Ectodermal cell (in vitro differentiated cells): ENCODE measurements around the gene BLMH.
"Not testable (repeated sequence)": the region's sequence is repeated elsewhere in the genome, so short reads cannot be mapped to it uniquely, and the experiment has no call there.

Experiments used
- H3K27ac ChIP-seq: 2 replicates; pipeline ENCODE4 v1.7.0; 2013; ENCODE audit warnings: mild to moderate bottlenecking, low read depth, low read length; ENCODE audit not compliant: insufficient read depth, poor library complexity, severe bottlenecking
- H3K27me3 ChIP-seq: 2 replicates; pipeline ENCODE4 v1.7.0; 2013; ENCODE audit warnings: mild to moderate bottlenecking, low read length; ENCODE audit not compliant: insufficient read depth, control insufficient read depth, poor library complexity, severe bottlenecking
- H3K36me3 ChIP-seq: one replicate; pipeline ENCODE4 v1.7.0; 2013; ENCODE audit warnings: low read length; ENCODE audit not compliant: control insufficient read depth, insufficient read depth
- H3K4me1 ChIP-seq: one replicate; pipeline ENCODE4 v1.7.0; 2013; ENCODE audit warnings: low read length; ENCODE audit not compliant: control insufficient read depth, insufficient read depth
- H3K4me3 ChIP-seq: 2 replicates; pipeline ENCODE4 v1.7.0; 2013; ENCODE audit warnings: low read depth, low read length, control low read depth; ENCODE audit not compliant: insufficient read depth
- H3K9me3 ChIP-seq: 2 replicates; pipeline ENCODE4 v1.7.0; 2013; ENCODE audit warnings: mild to moderate bottlenecking, low read length, moderate library complexity; ENCODE audit not compliant: control insufficient read depth
- WGBS, 2 experiments: methylation state at CpG; one replicate each; pipeline ENCODE4 v1.1.7; 2013; ENCODE audit warnings: missing lambda C conversion rate in 2 of 2; 5-methylcytosine and 5-hydroxymethylcytosine counted together

BLMH gene

GRCh38 chr17:30210366-30210765 is 81.4 kb downstream of the BLMH start:
- WGBS, 2 experiments = 94 to 95% methylated on average over 11 of the region's 11 CpGs

DNA sequence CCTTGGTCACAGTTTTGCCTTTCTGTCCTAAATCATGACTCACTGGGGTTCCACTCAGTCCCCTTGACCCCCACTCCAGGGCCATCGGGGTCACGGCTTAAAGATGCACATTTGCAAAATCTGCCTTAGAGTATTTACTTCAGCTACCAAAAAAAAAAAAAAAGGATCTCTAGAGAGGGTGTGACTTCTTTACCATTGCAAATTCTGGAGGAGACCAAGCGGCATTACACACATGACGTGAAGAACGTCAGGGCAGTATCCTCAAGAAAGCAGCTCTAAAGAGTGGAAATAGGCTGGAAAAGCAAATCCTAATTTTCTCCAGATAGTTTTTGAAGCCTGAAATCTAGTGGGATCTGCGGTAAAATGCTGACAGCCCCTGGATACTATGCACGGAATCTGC is 81.8 kb downstream of the BLMH start:
- Histone ChIP-seq H3K4me3 (no peak overlapping the region), H3K9me3 (no peaks in the 10 kb centered on the region), H3K27ac (no peak overlapping the region), H3K27me3 (no peaks in the 10 kb centered on the region), H3K36me3 (no peaks in the 10 kb centered on the region), H3K4me1 (no peaks in the 10 kb centered on the region)
- WGBS, 2 experiments = 95 to 96% methylated on average over 7 of the region's 7 CpGs

More at GRCh38 chr17:30210366-30210765, 81.4 kb downstream of the BLMH start:
- Histone ChIP-seq H3K4me3 (no peak overlapping the region), H3K27ac (no peak overlapping the region), H3K27me3 (no peaks in the 10 kb centered on the region), H3K9me3 (no peaks in the 10 kb centered on the region), H3K36me3 (no peaks in the 10 kb centered on the region), H3K4me1 (no peaks in the 10 kb centered on the region)

- no peaks in the 10 kb centered on the region for H3K36me3 ChIP-seq
- WGBS, 2 experiments = 70 to 90% methylated on average over 3 of the region's 3 CpGs
- H3K4me3 ChIP-seq = no peak overlapping the region
- H3K27me3 ChIP-seq = no peaks in the 10 kb centered on the region
- H3K4me1 ChIP-seq = no peaks in the 10 kb centered on the region
- H3K9me3 ChIP-seq = no peaks in the 10 kb centered on the region
- H3K27ac ChIP-seq = no peak overlapping the region
Measured at GRCh38 chr17:30208214-30208613, 83.5 kb downstream of the BLMH start.

DNA sequence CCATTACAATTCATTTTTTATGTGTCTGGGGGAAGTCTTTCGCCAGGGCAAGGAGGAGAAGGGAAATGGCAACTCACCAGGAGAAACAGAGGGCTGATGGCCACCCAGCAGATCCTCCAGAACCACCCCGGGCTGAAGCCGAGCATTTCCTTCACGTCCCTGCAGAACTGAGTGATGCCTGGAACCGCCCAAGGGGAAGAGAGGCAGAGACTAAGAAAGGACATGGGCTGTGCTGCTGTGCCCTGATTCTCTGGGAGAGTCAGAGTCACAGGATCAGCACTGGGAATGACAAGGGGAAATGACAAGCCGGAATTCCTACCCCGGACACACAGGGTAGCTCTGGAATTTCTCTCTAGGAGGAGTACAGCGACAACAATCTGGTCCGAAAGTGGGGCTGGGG is 84.1 kb downstream of the BLMH start:
- H3K9me3 ChIP-seq = no peaks in the 10 kb centered on the region
- no peaks in the 10 kb centered on the region for H3K27me3 ChIP-seq
- no peak overlapping the region for H3K27ac ChIP-seq
- 90 to 92% methylated on average over 9 of the region's 9 CpGs for WGBS, 2 experiments
- H3K4me1 ChIP-seq = no peaks in the 10 kb centered on the region
- H3K4me3 ChIP-seq = no peak overlapping the region
- no peaks in the 10 kb centered on the region for H3K36me3 ChIP-seq

DNA sequence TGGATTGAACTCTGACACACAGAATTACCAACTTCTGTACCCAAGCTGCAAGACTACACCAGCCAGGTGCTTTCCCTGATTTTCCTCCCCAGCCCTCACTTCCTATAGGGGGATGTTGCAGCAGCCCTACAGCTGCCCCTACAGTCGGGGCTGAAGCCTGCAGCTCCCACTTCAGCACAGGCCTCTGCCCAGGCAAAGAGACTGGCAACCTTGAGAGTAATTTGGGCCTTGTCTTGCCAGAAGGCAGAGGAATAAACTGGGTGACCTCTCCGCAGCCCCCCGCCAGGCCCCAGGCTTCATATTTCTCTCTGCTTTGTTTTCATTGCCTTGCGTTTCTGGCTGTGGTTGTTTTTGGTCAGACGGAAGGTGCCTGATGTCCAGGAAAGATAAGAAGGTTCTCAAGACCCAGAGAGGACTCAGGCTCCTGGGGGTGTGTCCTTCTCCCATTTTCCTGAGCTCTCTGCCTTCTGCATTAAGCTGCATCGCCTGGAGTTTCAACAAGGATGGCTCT is 88.2 kb downstream of the BLMH start:
- no peaks in the 10 kb centered on the region for H3K27me3 ChIP-seq
- no peak overlapping the region for H3K4me3 ChIP-seq
- no peak overlapping the region for H3K27ac ChIP-seq
- no peaks in the 10 kb centered on the region for H3K9me3 ChIP-seq
- WGBS, 2 experiments = 87 to 89% methylated on average over 6 of the region's 6 CpGs
- no peaks in the 10 kb centered on the region for H3K36me3 ChIP-seq
- H3K4me1 ChIP-seq = no peaks in the 10 kb centered on the region

GRCh38 chr17:30200656-30201055 is 91.1 kb downstream of the BLMH start:
- not testable (repeated sequence) for H3K36me3 ChIP-seq, H3K27ac ChIP-seq, H3K4me3 ChIP-seq, H3K27me3 ChIP-seq, H3K4me1 ChIP-seq, H3K9me3 ChIP-seq
- WGBS, 2 experiments = 81 to 84% methylated on average over 9 of the region's 9 CpGs

GRCh38 chr17:30200106-30200505 is 91.6 kb downstream of the BLMH start:
- WGBS, 2 experiments = 94 to 95% methylated on average over 10 of the region's 10 CpGs
- no peaks in the 10 kb centered on the region for H3K9me3 ChIP-seq
- no peak overlapping the region for H3K27ac ChIP-seq
- no peaks in the 10 kb centered on the region for H3K36me3 ChIP-seq
- H3K4me1 ChIP-seq = no peaks in the 10 kb centered on the region
- H3K27me3 ChIP-seq = no peaks in the 10 kb centered on the region
- H3K4me3 ChIP-seq = no peak overlapping the region

GRCh38 chr17:30199600-30199999 is 92.1 kb downstream of the BLMH start:
- H3K27me3 ChIP-seq = no peaks in the 10 kb centered on the region
- 85 to 95% methylated on average over 5 of the region's 5 CpGs for WGBS, 2 experiments
- H3K9me3 ChIP-seq = no peaks in the 10 kb centered on the region
- H3K27ac ChIP-seq = no peak overlapping the region
- H3K4me1 ChIP-seq = no peaks in the 10 kb centered on the region
- H3K36me3 ChIP-seq = no peaks in the 10 kb centered on the region
- no peak overlapping the region for H3K4me3 ChIP-seq
